Raji (cell line): Measurements from ENCODE around the gene UFSP1.

Experiments used
- POLR2A ChIP-seq: IDR thresholded peaks from 2 replicates; pipeline ENCODE4 v1.6.1; 2011; ENCODE audit warnings: low read depth, low read length, control low read depth; ENCODE audit not compliant: insufficient read depth

UFSP1 gene

DNA sequence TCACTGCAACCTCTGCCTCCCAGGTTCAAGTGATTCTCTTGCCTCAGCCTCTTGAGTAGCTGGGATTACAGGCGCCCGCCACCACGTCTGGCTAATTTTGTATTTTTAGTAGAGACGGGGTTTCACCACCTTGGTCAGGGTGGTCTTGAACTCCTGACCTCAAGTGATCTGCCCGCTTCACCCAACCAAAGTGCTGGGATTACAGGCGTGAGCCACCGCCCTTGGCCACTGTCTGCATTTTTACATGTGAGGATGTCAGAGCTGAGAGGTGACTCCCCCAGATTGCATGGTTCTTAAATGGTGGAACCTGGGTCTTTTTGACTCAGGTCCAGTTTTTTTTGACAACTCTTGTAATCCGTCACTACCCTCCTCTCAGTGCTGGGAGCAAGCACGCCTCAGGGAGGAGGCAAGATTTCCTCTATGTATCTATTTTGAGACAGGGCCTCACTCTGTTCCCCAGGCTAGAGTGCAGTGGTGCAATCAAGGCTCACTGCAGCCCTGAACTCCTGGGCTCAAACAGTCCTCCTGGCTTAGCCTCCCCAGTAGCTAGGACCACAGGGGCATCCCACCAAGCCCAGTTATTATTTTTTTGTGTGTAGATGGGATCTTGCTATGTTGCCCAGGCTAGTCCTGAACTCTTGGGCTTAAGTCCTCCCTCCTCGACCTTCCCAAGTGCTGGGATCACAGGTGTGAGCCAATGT lies 15.8 kb downstream of the UFSP1 start:
- no peak for TF ChIP-seq POLR2A

DNA sequence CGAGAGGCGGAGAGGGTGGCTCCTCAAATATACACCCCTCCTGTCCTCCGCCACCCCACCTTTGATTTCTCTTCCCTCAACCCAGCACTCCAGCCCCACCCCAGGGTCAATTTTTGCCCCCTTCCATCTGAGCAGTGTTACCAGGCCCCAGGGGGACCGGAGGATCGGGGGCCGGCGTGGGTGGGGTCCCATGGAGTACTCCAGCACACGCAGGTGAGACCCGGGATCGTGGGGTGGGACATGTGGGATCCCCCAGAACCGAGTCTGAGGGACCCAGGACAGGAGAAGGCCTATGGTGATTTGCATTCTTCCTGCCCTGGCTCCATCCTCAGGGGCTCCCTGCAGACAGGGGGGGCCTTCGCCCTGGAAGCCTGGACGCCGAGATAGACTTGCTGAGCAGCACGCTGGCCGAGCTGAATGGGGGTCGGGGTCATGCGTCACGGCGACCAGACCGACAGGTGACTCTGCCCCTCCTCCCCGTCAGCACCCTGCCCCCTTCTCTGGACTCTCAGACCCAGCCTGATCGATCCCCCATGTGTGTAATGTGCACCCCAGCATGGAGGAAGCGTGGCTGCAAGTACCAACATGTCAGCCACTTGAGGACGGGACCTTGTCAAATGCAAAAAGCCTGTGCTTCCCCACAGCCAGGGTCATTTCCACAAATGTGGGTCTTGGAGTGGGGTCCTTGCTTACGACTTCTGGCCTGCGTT lies 21.6 kb downstream of the UFSP1 start:
- TF ChIP-seq POLR2A, result no peak

DNA sequence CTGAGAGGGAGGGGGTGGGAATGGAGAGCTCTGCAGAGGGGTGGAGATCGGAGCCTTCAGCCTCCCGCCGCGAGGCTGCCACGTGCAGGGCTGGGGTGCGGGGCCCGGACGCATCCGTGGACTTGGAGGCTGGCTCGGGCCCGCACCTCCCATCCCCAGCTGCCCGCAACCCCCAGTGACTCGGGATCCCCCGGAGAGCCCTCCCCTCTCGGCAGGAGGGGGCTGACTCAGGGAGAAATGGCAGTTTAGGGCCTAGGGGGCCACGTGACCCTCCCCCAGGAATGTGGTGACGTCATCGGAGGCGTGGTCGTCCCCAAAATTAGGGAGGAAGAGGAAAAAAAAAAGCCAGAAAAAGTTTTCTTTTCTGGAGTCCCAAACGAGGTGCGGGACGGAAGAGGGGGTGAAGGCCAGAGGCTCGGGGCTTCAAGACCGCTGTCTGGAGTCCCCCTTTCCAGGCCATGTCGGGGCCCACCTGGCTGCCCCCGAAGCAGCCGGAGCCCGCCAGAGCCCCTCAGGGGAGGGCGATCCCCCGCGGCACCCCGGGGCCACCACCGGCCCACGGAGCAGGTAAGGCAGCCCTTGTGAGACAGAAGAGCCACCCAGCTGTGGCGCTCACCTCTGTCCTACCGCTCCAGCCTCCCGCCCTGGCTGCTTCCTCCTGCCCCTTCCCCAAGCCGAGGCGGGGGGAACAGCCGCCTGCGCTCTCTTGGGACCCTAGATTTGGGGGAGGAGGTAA lies 22.3 kb downstream of the UFSP1 start, which contains the start of gene TRIP6:
TSS of gene TRIP6 (plus strand) at position 348 of the 736 bp plus-strand sequence. CDS start at position 459, 111 bp downstream.
- TF ChIP-seq POLR2A, result no peak

DNA sequence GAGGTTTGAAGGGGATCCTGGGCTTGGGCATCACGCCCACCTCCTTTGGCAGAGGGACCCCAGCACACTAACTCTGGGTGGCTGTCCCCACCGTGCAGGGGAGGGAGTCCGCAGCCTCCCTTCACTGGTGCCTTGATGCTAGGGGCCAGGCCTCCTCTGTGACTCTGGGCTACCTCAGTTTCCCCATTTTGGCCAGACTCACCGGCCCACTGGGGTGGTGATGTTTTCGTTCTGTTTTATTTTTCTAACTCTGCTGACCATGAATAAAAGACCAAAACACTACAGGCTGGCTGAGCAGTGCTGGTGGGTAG lies 22.8 kb downstream of the UFSP1 start:
- no peak for TF ChIP-seq POLR2A

DNA sequence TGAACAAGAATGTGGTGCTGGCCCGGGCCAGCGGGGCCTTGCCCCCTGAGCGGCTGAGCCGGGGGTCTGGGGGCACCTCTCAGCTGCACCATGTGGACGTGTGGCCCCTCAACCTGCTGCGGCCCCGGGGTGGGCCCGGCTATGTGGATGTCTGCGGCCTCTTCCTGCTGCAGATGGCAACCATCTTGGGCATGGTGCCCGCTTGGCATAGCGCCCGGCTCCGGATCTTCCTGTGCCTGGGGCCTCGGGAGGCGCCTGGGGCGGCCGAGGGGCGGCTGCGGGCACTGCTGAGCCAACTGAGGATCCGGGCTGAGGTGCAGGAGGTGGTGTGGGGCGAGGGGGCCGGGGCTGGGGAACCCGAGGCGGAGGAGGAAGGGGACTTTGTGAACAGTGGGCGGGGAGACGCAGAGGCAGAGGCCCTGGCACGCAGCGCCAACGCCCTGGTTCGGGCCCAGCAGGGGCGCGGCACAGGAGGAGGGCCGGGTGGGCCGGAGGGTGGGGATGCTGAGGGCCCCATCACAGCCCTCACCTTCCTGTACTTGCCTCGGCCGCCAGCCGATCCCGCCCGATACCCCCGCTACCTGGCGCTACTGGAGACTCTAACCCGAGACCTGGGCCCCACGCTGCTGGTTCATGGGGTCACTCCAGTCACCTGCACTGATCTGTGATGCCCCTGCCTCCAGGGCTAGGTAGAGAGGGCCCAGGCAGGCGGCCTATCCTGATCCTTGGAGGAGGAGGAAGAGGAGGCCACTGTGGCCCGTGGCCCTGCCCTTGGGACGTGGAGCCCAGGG lies 23.4 kb downstream of the UFSP1 start:
- no peak for TF ChIP-seq POLR2A

DNA sequence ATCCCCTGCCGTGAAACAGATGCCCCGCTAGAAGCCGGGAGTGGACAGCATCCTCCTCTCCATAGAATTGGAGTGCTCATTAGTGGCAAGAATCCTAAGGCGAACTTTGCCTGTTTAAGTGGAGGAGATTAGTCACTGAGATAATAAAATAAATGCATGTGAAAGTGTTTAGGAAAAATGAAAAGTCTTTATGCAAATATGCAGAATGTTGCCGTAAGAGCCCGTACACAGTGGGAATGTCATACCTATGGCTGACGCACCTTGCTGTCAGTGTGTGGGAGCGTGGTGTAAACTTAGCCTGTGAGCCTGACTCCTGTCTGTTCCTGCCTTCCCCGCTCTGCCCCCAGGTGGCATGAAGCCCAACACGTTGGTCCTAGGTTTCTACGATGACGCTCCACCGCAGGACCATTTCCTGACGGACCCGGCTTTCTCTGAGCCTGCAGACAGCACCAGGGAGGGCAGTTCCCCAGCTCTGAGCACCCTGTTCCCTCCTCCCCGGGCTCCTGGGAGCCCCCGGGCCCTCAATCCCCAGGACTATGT lies 24.1 kb downstream of the UFSP1 start:
- no peak for TF ChIP-seq POLR2A

DNA sequence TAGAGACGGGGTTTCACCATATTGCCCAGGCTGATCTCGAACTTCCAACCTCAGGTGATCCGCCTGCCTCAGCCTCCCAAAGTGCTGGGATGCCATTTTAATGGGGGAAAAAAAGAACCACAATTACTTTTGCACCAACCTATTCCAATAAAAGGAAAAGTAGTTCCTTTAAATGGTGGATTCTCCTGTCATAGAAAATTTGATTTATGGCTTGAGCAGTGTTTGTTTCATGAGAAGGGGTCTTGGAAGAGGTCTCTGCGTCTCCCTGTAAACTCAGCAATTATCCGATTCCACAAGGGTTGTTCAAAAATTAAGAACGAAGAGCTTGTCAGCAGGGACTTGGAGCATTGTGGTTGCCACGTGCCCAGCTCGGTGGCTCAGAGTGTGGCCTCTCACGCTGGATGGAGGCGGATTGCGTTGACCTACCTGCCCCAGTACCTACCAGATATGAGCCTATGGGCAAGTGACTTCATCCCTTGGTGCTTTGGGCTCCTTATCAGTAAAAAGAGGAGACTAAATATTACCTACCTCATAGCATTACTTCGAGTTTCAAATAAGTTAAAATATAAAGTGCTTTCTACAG lies 25.2 kb downstream of the UFSP1 start:
- no peak for TF ChIP-seq POLR2A

DNA sequence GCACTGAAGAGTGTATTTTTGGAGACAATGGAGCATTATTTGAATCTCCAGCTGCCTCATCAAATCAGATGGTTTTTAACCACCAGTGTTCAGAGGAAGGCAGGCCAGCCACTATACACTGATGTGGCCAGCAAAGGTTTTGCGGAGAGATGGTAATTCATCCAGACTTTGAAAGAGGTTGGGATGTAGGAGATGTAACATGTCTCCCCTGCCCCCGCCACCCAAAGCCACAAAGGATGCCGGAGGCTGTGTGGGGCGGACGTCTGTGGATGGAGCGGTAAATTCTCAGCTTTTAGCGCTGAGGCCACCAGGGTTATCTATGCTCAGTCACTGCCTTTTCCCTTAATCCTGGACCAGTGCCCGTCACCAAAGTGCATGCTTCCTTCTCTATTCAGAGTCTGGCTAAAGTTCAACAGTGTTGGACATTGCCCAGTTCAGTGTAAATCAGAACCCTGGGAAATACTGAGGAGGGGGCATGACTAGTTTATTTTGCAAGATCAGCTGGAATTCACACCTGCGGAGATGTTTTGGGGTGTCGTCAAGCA lies 26.0 kb downstream of the UFSP1 start:
- TF ChIP-seq POLR2A, result no peak

DNA sequence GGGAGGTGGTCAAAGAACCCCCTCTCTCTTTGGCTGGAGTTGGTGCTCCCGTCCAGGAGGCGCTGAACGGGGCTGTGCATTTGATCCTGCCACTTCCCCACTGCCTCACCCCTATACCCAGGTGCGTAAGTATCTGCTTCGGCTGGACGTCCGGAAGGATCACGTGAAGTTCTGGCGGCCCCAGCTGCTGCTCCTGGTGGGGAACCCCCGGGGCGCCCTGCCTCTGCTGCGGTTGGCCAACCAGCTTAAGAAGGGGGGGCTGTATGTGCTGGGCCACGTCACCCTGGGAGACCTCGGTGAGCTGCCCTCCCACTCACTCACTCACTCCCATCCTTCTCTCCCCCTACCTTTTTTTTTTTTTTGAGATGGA lies 27.9 kb downstream of the UFSP1 start:
- TF ChIP-seq POLR2A, result no peak

DNA sequence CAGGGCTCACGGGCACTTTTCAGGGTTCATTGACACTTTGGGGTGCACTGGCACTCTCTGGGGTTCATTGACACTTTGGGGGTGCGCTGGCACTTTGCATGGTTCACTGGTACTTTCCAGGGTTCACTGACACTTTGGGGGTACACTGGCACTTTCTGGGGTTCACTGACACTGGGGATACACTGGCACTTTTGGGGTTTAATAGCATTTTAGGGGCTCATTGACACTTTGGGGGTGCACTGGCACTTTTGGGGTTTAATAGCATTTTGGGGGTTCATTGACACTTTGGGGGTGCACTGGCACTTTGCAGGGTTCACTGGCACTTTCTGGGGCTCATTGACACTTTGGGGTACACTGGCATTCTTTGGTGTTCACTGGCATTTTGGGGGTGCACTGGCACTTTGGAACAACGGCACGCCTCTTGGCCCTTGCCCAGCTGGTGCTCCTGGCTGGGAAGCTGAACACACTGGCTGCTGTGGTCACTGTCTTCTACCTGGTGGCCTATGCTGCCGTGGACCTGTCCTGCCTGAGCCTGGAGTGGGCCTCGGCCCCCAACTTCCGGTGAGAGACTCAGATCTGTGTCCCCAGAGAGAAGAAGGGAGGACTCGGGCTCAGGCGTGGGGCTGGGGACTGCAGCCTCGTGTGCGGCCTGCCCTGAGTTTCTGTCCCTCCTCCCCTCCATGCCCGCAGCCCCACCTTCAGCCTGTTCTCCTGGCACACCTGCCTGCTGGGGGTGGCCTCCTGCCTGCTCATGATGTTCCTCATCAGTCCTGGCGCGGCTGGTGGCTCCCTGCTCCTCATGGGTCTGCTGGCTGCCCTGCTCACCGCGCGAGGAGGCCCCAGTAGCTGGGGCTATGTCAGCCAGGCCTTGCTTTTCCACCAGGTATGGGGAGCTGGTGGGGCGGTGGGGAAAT lies 28.6 kb downstream of the UFSP1 start:
- TF ChIP-seq POLR2A, result no peak

DNA sequence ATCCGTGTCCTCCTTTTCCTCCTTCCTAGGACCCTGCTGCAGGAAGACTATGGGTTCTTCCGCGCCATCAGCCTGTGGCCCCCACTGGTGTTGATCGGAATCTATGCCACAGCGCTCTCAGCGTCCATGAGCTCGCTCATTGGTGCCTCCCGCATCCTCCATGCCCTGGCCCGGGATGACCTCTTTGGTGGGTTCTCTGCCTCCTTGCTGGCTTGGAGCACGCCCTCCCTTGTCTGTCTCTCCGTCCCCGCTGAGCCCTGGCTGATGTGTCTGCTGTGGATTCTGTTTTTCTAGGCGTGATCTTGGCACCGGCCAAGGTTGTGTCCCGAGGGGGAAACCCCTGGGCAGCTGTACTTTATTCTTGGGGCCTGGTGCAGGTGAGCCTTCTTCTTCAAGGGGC lies 29.7 kb downstream of the UFSP1 start:
- no peak for TF ChIP-seq POLR2A

DNA sequence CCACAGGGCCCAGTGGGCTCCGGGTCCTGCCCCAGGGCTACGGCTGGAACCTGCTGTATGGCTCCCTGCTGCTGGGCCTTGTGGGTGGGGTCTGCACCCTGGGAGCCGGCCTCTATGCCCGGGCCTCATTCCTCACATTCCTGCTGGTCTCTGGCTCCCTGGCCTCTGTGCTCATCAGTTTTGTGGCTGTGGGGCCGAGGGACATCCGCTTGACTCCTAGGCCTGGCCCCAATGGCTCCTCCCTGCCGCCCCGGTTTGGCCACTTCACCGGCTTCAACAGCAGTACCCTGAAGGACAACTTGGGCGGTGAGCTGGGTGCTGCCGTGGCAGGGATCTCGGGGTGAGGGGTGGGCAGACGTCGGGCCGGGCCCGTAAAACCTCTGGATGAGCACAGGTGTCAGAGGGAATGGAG lies 32.6 kb downstream of the UFSP1 start:
- TF ChIP-seq POLR2A, result no peak

DNA sequence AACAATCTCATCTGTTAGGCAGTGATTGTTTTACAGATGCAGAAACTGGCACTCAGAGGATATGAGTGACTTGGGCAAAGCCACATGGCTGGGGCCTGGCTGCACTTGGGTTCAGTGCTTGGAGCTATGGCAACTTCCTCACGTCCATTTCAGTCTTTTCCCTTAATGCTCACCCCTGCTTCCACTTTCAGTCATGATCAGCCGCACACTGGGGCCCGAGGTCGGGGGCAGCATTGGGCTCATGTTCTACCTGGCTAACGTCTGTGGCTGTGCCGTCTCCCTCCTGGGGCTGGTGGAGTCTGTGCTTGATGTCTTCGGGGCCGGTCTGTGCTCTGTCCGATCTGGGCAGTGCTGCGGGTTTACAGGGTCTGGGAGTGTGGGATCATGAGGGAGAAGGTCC lies 34.0 kb downstream of the UFSP1 start:
- TF ChIP-seq POLR2A, result no peak

DNA sequence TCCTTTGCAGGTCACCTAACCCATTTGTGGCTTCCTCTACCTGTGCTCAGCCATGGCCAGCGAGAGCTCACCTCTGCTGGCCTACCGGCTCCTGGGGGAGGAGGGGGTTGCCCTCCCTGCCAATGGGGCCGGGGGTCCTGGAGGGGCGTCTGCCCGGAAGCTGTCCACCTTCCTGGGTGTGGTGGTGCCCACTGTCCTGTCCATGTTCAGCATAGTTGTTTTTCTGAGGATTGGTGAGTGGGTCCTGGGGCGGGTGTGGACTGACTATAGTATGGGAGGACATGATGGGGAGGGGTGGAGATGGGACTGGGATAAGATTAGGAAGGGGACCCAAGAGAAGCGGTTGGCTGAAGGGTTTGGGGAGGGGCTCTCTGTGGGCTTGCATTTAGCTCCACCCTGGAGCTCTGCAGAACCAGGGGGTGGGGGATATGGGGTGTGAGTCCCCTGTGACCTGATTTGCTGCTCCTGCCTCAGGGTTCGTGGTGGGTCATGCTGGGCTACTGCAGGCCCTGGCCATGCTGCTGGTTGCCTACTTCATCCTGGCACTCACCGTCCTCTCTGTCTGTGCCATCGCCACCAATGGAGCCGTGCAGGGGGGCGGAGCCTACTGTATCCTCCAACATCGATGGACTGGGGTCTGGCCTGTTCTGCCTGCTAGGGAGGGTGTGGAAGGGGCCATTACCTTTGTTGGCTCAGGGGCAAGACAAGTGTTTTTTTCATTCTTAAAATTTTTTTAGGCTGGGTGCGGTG lies 35.2 kb downstream of the UFSP1 start:
- TF ChIP-seq POLR2A, result no peak
